WTC11 (cell line): Measurements from ENCODE around the gene VAV2. TPM values are rescaled to one million over a fixed set of nuclear protein-coding genes. Genes with fewer than 3 reads are reported as not detected.

Source experiments
- ATAC-seq: fragments of 200-7000 bp; cut with Tn5 transposase; 2 replicates; pipeline ENCODE4 v1.10.0; 2021; ENCODE audit warnings: mild to moderate bottlenecking, moderate library complexity
- CTCF ChIA-PET: fragments of 300-600 bp; sonication (Branson Sonifier 250); formaldehyde crosslinking; loops from one replicate; lab custom pipeline; 2021; ENCODE audit warnings: antibody characterized with exemption; lab: Charles Lee
- POLR2A ChIA-PET: fragments of 350-600 bp; sonication (Branson Sonifier 250); formaldehyde crosslinking; loops from one replicate; lab custom pipeline; 2021; ENCODE audit warnings: antibody characterized with exemption; lab: Charles Lee
- DNase-seq: peaks from one replicate; pipeline ENCODE4 v3.0.0; 2021; ENCODE audit warnings: low spot score
- H3K27ac Mint-ChIP-seq: 2 replicates; pipeline ENCODE4 v1.8.0; 2021; ENCODE audit warnings: mixed read lengths
- H3K27me3 Mint-ChIP-seq: 2 replicates; pipeline ENCODE4 v1.8.0; 2021; ENCODE audit warnings: low read depth, mild to moderate bottlenecking, moderate library complexity, mixed read lengths
- H3K36me3 Mint-ChIP-seq: 2 replicates; pipeline ENCODE4 v1.8.0; 2021; ENCODE audit warnings: mixed read lengths
- H3K4me1 Mint-ChIP-seq: 2 replicates; pipeline ENCODE4 v1.8.0; 2022; ENCODE audit warnings: mixed read lengths
- H3K4me3 Mint-ChIP-seq: 2 replicates; pipeline ENCODE4 v1.8.0; 2021; ENCODE audit warnings: mild to moderate bottlenecking, moderate library complexity, mixed read lengths
- H3K9me3 Mint-ChIP-seq: 2 replicates; pipeline ENCODE4 v1.8.0; 2021; ENCODE audit warnings: mixed read lengths
- CREM ChIP-seq: sonication (generic); formaldehyde crosslinking; IDR thresholded peaks from 2 replicates; pipeline ENCODE4 v1.8.1; 2022; ENCODE audit warnings: mild to moderate bottlenecking, missing genetic modification reagents, moderate library complexity
- ELF4 ChIP-seq: sonication (generic); formaldehyde crosslinking; IDR thresholded peaks from 2 replicates; pipeline ENCODE4 v1.8.1; 2022; ENCODE audit warnings: low read depth, mild to moderate bottlenecking, moderate library complexity, missing genetic modification reagents
- GTF2I ChIP-seq: fragments of 250-450 bp; sonication (Bioruptor Pico); conservative IDR thresholded peaks from 2 replicates; pipeline ENCODE4 v1.4.0; 2021; ENCODE audit warnings: mild to moderate bottlenecking
- HMGA2 ChIP-seq: fragments of 250-450 bp; sonication (Bioruptor Pico); IDR thresholded peaks from 2 replicates; pipeline ENCODE4 v1.4.0; 2021; ENCODE audit warnings: mild to moderate bottlenecking, moderate library complexity
- IRF2 ChIP-seq: sonication (generic); formaldehyde crosslinking; IDR thresholded peaks from 2 replicates; pipeline ENCODE4 v1.8.0; 2022; ENCODE audit warnings: low read depth, missing genetic modification reagents, borderline replicate concordance
- KAT7 ChIP-seq: sonication (generic); formaldehyde crosslinking; IDR thresholded peaks from 2 replicates; pipeline ENCODE4 v1.8.1; 2023; ENCODE audit warnings: missing genetic modification reagents, mild to moderate bottlenecking, borderline replicate concordance
- OVOL2 ChIP-seq: fragments of 250-450 bp; sonication (Bioruptor Pico); IDR thresholded peaks from 2 replicates; pipeline ENCODE4 v1.9.0; 2021; ENCODE audit warnings: mild to moderate bottlenecking, borderline replicate concordance
- ZBTB21 ChIP-seq: sonication (generic); formaldehyde crosslinking; IDR thresholded peaks from 2 replicates; pipeline ENCODE4 v1.8.1; 2023; ENCODE audit warnings: mild to moderate bottlenecking, missing genetic modification reagents, borderline replicate concordance
- ZNF263 ChIP-seq: sonication (generic); formaldehyde crosslinking; IDR thresholded peaks from 2 replicates; pipeline ENCODE4 v1.8.1; 2022; ENCODE audit warnings: low read depth, mild to moderate bottlenecking, moderate library complexity, missing genetic modification reagents
- ZNF317 ChIP-seq: sonication (generic); formaldehyde crosslinking; IDR thresholded peaks from 2 replicates; pipeline ENCODE4 v1.8.1; 2023; ENCODE audit warnings: low read depth, mild to moderate bottlenecking, moderate library complexity, missing genetic modification reagents, borderline replicate concordance
- ZNF416 ChIP-seq: fragments of 250-450 bp; sonication (Bioruptor Pico); IDR thresholded peaks from 2 replicates; pipeline ENCODE4 v1.9.0; 2021; ENCODE audit warnings: mild to moderate bottlenecking, inconsistent platforms
- ZNF423 ChIP-seq: fragments of 250-450 bp; sonication (Bioruptor Pico); IDR thresholded peaks from 2 replicates; pipeline ENCODE4 v2.1.2; 2022; ENCODE audit warnings: mild to moderate bottlenecking, moderate library complexity
- total RNA-seq: library from RNA; stranded (reverse); gene quantifications from 3 replicates; pipeline ENCODE4 v1.2.3, GENCODE V29; 2021
- TF ChIP-seq, protein P1 (sequence below): sonication (generic); formaldehyde crosslinking; IDR thresholded peaks from 2 replicates; pipeline ENCODE4 v1.8.1; 2023; ENCODE audit warnings: mild to moderate bottlenecking, missing genetic modification reagents
- TF ChIP-seq, protein P2 (sequence below): sonication (generic); formaldehyde crosslinking; IDR thresholded peaks from 2 replicates; pipeline ENCODE4 v1.8.0; 2023; ENCODE audit warnings: mild to moderate bottlenecking, missing genetic modification reagents
- TF ChIP-seq, protein P3 (sequence below): fragments of 250-450 bp; sonication (Bioruptor Pico); IDR thresholded peaks from 2 replicates; pipeline ENCODE4 v1.9.0; 2021; ENCODE audit warnings: mild to moderate bottlenecking
- TF ChIP-seq, protein P4 (sequence below): sonication (generic); formaldehyde crosslinking; IDR thresholded peaks from 2 replicates; pipeline ENCODE4 v1.8.0; 2022; ENCODE audit warnings: mild to moderate bottlenecking, missing genetic modification reagents
- TF ChIP-seq, protein P5 (sequence below): fragments of 250-450 bp; sonication (Bioruptor Pico); IDR thresholded peaks from 2 replicates; pipeline ENCODE4 v1.8.0; 2021; ENCODE audit warnings: mild to moderate bottlenecking
- TF ChIP-seq, protein P6 (sequence below): sonication (generic); formaldehyde crosslinking; IDR thresholded peaks from 2 replicates; pipeline ENCODE4 v1.8.0; 2022; ENCODE audit warnings: mild to moderate bottlenecking, missing genetic modification reagents
- TF ChIP-seq, protein P7 (sequence below): fragments of 250-450 bp; sonication (Bioruptor Pico); IDR thresholded peaks from 2 replicates; pipeline ENCODE4 v2.1.2; 2022; ENCODE audit warnings: mild to moderate bottlenecking, moderate library complexity

VAV2 gene
- total RNA-seq, 1 experiment from 2014 or later = 39.7 TPM

DNA sequence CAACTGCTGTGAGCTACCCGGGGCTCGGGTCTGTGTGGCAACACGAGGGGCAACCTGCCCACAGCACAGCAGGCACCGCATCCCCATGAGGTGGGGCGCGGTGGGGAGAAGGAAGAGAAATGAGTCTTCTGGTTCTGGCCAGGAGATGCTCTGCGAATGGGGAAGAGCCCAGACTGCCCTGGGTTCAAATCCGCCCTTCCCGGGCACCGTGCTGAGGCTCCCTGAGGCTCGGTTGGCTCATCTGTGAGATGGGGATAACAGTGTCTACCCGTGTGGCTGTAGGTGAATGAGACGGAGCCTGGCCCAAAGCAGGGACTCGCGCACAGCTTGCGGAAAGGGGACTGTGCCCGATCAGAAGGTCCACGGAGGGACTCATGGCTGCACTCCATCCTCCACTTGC lies 123.9 kb downstream of the VAV2 start:
- ATAC-seq = no peak
- POLR2A ChIA-PET = no interaction called here
- TF ChIP-seq KAT7 (CRISPR knock-in tag) (no peak), ELF4 (CRISPR knock-in tag) (no peak)
- TF ChIP-seq, protein P1, sequence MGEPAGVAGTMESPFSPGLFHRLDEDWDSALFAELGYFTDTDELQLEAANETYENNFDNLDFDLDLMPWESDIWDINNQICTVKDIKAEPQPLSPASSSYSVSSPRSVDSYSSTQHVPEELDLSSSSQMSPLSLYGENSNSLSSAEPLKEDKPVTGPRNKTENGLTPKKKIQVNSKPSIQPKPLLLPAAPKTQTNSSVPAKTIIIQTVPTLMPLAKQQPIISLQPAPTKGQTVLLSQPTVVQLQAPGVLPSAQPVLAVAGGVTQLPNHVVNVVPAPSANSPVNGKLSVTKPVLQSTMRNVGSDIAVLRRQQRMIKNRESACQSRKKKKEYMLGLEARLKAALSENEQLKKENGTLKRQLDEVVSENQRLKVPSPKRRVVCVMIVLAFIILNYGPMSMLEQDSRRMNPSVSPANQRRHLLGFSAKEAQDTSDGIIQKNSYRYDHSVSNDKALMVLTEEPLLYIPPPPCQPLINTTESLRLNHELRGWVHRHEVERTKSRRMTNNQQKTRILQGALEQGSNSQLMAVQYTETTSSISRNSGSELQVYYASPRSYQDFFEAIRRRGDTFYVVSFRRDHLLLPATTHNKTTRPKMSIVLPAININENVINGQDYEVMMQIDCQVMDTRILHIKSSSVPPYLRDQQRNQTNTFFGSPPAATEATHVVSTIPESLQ (CRISPR knock-in tag) = no peak
- TF ChIP-seq, protein P2, sequence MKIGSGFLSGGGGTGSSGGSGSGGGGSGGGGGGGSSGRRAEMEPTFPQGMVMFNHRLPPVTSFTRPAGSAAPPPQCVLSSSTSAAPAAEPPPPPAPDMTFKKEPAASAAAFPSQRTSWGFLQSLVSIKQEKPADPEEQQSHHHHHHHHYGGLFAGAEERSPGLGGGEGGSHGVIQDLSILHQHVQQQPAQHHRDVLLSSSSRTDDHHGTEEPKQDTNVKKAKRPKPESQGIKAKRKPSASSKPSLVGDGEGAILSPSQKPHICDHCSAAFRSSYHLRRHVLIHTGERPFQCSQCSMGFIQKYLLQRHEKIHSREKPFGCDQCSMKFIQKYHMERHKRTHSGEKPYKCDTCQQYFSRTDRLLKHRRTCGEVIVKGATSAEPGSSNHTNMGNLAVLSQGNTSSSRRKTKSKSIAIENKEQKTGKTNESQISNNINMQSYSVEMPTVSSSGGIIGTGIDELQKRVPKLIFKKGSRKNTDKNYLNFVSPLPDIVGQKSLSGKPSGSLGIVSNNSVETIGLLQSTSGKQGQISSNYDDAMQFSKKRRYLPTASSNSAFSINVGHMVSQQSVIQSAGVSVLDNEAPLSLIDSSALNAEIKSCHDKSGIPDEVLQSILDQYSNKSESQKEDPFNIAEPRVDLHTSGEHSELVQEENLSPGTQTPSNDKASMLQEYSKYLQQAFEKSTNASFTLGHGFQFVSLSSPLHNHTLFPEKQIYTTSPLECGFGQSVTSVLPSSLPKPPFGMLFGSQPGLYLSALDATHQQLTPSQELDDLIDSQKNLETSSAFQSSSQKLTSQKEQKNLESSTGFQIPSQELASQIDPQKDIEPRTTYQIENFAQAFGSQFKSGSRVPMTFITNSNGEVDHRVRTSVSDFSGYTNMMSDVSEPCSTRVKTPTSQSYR (CRISPR knock-in tag) = no peak
- TF ChIP-seq, protein P3, sequence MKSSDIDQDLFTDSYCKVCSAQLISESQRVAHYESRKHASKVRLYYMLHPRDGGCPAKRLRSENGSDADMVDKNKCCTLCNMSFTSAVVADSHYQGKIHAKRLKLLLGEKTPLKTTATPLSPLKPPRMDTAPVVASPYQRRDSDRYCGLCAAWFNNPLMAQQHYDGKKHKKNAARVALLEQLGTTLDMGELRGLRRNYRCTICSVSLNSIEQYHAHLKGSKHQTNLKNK (CRISPR knock-in tag) = no peak
- TF ChIP-seq, protein P4, sequence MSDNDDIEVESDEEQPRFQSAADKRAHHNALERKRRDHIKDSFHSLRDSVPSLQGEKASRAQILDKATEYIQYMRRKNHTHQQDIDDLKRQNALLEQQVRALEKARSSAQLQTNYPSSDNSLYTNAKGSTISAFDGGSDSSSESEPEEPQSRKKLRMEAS (CRISPR knock-in tag) = no peak
- DNase-seq = no peak
- Mint-ChIP-seq H3K27ac (peak overlapping the region; percentile 80), H3K9me3 (peaks cover 19% of the 10 kb centered on the region), H3K36me3 (peaks cover 19% of the 10 kb centered on the region), H3K4me1 (peaks cover 11% of the 10 kb centered on the region), H3K27me3 (no peaks in the 10 kb centered on the region), H3K4me3 (no peak overlapping the region)
- CTCF ChIA-PET = interaction anchor here (1.3 kb wide), 1 partner anchor 125 kb away, joined by 3 read pairs; no protein-coding TSS in a partner anchor

DNA sequence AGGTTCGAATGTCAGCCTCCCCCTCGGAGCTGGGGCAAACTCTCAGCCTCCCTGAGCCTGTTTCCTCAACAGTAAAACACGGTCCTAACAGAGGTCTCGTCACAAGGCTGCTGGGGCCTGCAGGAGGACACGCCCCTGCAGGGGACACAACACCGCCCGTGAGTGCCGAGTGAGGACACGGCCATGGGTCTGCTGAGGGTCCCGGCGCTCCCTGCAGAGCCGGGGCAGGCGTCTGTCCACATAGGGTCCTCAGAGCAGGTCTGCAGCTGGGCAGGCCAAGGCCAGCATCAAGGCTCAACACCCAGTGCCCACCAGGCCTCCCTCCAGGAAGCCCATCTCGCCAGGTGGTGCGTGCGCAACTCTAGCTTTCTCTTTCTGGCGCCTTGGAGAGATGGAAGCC lies 125.2 kb downstream of the VAV2 start:
- no peak for DNase-seq
- Mint-ChIP-seq H3K4me1 (peaks cover 11% of the 10 kb centered on the region), H3K36me3 (peaks cover 19% of the 10 kb centered on the region), H3K27ac (no peak overlapping the region), H3K27me3 (no peaks in the 10 kb centered on the region), H3K4me3 (no peak overlapping the region), H3K9me3 (peaks cover 19% of the 10 kb centered on the region)
- ChIA-PET CTCF (no interaction called here), POLR2A (no interaction called here)
- TF ChIP-seq IRF2 = no peak
- no peak for ATAC-seq

DNA sequence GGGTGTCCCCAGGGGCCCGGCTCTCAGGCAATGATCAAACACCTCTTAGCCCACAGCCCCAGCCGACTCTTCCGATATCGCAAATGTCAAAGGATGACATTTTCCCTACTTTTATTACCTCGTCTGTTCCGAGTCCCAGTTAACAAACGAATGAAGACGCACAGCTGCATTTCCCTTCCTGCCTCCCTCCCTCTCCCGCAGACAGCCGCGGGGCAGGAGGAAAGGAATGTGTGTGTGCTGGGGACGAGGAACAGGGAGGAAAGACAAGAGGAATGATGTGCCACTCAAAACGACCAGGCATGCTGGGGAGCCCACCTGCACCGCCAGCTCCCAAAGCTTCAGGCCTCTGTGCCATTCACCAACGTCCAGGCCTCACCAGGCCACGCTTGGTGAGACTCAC lies 128.1 kb downstream of the VAV2 start:
- ATAC-seq = 0 out of 2 replicates have a peak, but pooled peaks have one; percentile 47
- Mint-ChIP-seq H3K4me1 (peaks cover 12% of the 10 kb centered on the region), H3K36me3 (peaks cover 22% of the 10 kb centered on the region), H3K4me3 (no peak overlapping the region), H3K27me3 (no peaks in the 10 kb centered on the region), H3K9me3 (peaks cover 19% of the 10 kb centered on the region), H3K27ac (peak overlapping the region; percentile 92)
- POLR2A ChIA-PET = no interaction called here
- DNase-seq = no peak
- CTCF ChIA-PET = interaction anchor here (0.6 to 2.1 kb wide), 5 partner anchors 12 to 315 kb away, joined by 3 to 14 read pairs (median 3); no protein-coding TSS in a partner anchor
- TF ChIP-seq OVOL2 (CRISPR knock-in tag) = no peak
- TF ChIP-seq, protein P5, sequence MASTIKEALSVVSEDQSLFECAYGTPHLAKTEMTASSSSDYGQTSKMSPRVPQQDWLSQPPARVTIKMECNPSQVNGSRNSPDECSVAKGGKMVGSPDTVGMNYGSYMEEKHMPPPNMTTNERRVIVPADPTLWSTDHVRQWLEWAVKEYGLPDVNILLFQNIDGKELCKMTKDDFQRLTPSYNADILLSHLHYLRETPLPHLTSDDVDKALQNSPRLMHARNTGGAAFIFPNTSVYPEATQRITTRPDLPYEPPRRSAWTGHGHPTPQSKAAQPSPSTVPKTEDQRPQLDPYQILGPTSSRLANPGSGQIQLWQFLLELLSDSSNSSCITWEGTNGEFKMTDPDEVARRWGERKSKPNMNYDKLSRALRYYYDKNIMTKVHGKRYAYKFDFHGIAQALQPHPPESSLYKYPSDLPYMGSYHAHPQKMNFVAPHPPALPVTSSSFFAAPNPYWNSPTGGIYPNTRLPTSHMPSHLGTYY = no peak
- TF ChIP-seq ZBTB21 (CRISPR knock-in tag) = no peak
- TF ChIP-seq ZNF263 (CRISPR knock-in tag) = no peak
- TF ChIP-seq ZNF416 = no peak
- TF ChIP-seq, protein P6, sequence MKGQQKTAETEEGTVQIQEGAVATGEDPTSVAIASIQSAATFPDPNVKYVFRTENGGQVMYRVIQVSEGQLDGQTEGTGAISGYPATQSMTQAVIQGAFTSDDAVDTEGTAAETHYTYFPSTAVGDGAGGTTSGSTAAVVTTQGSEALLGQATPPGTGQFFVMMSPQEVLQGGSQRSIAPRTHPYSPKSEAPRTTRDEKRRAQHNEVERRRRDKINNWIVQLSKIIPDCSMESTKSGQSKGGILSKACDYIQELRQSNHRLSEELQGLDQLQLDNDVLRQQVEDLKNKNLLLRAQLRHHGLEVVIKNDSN = no peak
- TF ChIP-seq, protein P7, sequence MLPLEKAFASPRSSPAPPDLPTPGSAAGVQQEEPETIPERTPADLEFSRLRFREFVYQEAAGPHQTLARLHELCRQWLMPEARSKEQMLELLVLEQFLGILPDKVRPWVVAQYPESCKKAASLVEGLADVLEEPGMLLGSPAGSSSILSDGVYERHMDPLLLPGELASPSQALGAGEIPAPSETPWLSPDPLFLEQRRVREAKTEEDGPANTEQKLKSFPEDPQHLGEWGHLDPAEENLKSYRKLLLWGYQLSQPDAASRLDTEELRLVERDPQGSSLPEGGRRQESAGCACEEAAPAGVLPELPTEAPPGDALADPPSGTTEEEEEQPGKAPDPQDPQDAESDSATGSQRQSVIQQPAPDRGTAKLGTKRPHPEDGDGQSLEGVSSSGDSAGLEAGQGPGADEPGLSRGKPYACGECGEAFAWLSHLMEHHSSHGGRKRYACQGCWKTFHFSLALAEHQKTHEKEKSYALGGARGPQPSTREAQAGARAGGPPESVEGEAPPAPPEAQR (CRISPR knock-in tag) = no peak
- TF ChIP-seq ZNF317 (CRISPR knock-in tag) = no peak
- TF ChIP-seq CREM = no peak
- TF ChIP-seq, protein P2 (CRISPR knock-in tag) = no peak
- no peak for TF ChIP-seq HMGA2 (CRISPR knock-in tag)
- TF ChIP-seq GTF2I (CRISPR knock-in tag) = no peak
- TF ChIP-seq ZNF423 (CRISPR knock-in tag) = no peak
